HG03439 (cell line): ENCODE measurements around the gene DOC2A.

Source experiments
- ATAC-seq: cut with Tn5 transposase; IDR thresholded peaks from one replicate; pipeline ENCODE4 v1.9.1; 2021; ENCODE audit warnings: mild to moderate bottlenecking, moderate library complexity; ENCODE audit not compliant: unreplicated experiment

The DOC2A gene

GRCh38 chr16:29990034-29990433 is 20.8 kb downstream of the DOC2A start:
- no peak for ATAC-seq

DNA sequence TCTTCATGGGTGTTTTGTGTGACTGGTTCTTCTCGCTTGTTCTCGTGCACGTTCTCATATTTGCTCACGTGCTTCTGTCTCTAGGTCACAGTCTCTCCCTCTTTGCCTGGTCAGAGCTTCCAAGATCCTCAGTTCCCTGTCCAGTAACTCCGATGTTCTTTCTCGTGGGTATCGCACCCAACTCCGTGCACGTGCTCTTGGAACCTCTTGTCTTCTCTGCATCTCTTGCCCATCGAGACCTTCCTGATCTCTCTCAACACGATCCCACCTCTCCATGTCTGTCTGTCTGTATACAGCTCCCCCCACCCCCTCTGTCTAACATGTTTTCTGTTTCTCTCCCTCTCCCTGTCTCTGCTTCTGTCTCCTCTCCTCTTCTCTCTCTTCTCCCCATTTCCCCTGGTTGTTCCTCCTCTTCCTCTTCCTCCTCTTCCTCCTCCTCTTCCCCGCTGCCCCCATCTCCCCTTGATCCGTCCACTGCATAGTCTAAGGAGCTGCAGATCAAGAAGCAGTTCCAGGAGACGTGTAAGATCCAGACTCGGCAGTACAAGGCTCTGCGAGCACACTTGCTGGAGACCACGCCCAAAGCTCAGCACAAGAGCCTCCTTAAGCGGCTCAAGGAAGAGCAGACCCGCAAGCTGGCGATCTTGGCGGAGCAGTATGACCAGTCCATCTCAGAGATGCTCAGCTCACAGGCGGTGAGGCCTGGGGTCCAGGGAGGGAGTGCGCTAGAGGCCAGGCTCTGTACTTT is 21.5 kb downstream of the DOC2A start:
- ATAC-seq = no peak

DNA sequence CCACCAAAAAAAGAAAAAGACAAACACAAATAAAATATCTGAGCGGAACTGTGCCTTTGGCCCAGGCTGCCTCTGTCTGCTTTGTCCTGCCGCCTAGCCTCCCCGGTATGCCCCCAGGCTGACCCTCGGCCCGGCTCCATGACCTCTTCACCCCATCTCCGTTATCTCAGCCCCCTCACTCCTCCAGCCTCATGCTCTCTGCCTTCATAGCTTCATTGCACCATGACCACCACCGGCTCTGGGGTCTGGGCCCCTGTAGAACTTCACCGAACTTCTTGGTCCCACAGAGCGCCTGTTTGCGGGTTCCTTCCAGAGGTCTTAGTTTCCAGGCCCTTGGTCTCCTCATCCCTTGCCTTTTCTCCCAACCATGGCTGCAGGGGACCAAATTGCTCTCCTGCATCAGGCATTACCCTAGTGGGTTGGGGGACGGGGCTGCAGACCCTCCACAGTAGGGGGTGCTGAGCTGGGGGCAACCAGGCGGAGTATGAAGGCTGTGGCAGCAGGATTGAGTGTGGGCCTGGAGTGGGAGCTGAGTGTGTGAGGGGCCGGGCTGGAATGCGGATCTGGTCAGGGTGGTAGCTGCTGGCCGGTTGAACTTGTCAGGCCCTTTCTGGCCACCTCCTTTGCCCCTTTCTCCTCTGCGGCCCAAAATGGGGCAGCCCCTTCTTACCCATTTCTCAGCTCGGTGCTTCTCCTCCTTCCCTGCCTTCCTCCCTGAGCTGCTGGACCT is 22.3 kb downstream of the DOC2A start:
- ATAC-seq = no peak

GRCh38 chr16:29987371-29988085 is 23.3 kb downstream of the DOC2A start:
- ATAC-seq = no peak

- ATAC-seq = no peak
These were observed 23.9 kb downstream of the DOC2A start for GRCh38 chr16:29986931-29987330.

DNA sequence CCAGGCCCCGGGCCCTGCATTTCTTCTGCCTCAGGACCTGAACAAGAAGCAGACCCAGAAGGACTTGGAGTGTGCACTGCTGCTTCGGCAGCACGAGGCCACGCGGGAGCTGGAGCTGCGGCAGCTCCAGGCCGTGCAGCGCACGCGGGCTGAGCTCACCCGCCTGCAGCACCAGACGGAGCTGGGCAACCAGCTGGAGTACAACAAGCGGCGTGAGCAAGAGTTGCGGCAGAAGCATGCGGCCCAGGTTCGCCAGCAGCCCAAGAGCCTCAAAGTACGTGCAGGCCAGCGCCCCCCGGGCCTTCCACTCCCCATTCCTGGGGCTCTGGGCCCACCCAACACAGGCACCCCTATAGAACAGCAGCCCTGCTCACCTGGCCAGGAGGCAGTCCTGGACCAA is 24.6 kb downstream of the DOC2A start:
- no peak for ATAC-seq

DNA sequence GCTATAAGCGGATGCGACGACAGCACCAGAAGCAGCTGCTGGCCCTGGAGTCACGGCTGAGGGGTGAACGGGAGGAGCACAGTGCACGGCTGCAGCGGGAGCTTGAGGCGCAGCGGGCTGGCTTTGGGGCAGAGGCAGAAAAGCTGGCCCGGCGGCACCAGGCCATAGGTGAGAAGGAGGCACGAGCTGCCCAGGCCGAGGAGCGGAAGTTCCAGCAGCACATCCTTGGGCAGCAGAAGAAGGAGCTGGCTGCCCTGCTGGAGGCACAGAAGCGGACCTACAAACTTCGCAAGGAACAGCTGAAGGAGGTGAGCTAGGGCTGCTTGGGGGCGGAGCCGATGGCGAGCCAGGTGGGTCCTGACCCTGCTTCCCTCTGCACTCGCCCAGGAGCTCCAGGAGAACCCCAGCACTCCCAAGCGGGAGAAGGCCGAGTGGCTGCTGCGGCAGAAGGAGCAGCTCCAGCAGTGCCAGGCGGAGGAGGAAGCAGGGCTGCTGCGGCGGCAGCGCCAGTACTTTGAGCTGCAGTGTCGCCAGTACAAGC is 25.5 kb downstream of the DOC2A start:
- ATAC-seq = no peak

GRCh38 chr16:29984764-29985147 is 26.1 kb downstream of the DOC2A start:
- ATAC-seq = no peak

GRCh38 chr16:29984137-29984763 is 26.6 kb downstream of the DOC2A start:
- no peak for ATAC-seq

GRCh38 chr16:29983420-29984136 is 27.2 kb downstream of the DOC2A start:
- ATAC-seq = no peak

DNA sequence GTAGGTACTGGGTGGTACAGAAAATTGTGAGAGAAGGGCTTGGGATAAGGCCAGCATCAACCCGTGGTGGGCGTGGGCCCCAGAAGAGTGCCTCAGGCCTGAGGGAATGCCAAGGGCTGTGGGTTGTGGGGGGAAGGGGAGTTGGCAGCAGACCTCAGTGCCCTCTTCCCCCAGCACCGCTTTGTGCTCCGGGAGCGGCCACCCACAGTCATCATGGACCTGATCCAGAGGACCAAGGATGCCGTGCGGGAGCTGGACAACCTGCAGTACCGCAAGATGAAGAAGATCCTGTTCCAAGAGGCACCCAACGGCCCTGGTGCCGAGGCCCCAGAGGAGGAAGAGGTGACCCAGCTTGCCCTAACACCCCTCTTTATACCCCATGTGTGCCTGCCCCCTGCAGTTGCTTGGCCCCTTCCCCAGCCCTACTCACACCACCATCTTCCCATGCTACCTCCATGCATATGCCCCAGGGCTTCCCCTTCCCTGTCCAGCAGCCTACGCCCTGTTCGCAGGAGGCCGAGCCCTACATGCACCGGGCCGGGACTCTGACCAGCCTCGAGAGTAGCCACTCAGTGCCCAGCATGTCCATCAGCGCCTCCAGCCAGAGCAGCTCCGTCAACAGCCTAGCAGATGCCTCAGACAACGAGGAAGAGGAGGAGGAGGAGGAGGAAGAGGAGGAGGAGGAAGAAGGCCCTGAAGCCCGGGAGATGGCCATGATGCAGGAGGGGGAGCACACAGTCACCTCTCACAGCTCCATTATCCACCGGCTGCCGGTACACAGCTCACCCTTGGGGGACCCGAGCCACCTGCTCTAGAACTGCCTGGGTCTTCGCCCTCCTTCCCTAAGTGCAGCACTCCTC is 28.0 kb downstream of the DOC2A start:
- no peak for ATAC-seq

- ATAC-seq = no peak
These were observed 32.1 kb downstream of the DOC2A start for GRCh38 chr16:29978564-29979270.

DNA sequence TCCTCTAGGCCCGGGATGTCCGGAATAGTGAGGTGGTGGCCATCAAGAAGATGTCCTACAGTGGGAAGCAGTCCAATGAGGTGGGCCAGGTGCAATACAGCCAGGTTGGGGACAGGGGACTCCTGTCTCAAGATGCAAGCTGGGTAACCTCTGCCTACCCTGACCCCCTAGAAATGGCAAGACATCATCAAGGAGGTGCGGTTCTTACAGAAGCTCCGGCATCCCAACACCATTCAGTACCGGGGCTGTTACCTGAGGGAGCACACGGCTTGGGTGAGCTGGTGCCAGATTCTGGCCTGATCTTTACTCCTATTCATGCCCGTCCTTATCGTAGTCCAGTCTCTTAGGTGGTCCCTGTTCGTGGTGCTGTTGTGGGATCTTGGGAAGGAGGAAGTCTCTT is 32.7 kb downstream of the DOC2A start:
- ATAC-seq = no peak

- ATAC-seq = no peak
These were observed 33.6 kb downstream of the DOC2A start for GRCh38 chr16:29977063-29977825.

GRCh38 chr16:29975811-29976511 is 34.9 kb downstream of the DOC2A start:
- no peak for ATAC-seq

DNA sequence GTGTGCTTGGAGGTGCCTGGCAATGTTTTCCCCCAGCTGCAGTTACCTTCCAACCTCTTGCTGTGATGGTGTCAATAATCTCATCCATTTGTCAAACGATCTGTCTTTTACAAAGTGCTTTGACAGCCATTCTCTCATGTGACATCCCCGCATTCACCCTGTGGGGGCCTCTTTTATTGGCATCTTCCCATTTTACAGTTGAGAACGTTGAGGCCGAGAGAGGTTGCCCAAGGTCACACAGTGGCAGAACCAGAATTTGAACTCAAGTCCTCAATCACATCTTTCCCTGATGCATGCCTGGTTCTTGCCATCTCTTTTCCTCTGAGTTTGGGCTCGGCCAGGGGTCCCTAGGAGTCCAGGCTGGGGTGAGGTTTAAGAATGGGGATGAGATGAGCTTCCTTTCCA is 35.7 kb downstream of the DOC2A start:
- no peak for ATAC-seq

- ATAC-seq = no peak
These were observed 36.3 kb downstream of the DOC2A start for GRCh38 chr16:29974291-29975133.
